LNCAP (cell line): ENCODE data around the gene EDN2.

ENCODE experiments used
- TF ChIP-seq, protein P1 (sequence below): fragments of 450-650 bp; IDR thresholded peaks from 2 replicates; pipeline ENCODE4 v1.5.1; 2017; ENCODE audit warnings: mild to moderate bottlenecking

Gene EDN2

DNA sequence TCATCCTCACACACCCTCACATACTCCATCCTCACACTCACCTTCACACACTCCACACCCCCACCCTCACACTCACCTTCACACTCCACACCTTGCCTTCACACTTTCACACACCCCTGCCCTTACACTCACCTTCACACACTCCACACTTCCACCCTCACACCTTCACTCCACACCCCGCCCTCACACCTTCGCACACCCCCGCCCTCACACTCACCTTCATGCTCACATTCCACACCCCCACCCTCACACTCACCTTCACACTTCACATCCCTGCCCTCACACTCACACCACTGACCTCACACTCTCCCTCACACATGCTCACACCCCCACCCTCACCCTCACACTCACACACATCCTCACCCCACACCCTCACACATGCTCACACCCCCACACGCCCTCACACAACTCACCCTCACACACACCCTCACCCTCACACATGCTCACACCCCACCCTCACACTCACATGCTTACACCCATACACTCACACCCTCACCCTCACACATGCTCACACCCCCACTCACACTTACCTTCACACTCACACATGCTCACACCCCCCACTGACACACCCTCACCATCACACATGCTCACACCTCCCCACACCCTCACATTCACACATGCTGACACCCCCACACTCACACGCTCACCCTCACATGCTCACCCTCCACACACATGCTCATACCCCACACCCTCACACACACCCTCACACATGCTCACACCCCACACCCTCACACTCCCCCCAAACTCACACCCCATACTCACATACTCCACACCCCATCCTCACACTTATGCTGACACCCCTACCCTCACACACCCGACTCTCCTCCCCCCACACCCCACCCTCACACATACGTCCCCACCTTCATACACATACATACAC, 44.5 kb upstream of the EDN2 start:
- TF ChIP-seq, protein P1, sequence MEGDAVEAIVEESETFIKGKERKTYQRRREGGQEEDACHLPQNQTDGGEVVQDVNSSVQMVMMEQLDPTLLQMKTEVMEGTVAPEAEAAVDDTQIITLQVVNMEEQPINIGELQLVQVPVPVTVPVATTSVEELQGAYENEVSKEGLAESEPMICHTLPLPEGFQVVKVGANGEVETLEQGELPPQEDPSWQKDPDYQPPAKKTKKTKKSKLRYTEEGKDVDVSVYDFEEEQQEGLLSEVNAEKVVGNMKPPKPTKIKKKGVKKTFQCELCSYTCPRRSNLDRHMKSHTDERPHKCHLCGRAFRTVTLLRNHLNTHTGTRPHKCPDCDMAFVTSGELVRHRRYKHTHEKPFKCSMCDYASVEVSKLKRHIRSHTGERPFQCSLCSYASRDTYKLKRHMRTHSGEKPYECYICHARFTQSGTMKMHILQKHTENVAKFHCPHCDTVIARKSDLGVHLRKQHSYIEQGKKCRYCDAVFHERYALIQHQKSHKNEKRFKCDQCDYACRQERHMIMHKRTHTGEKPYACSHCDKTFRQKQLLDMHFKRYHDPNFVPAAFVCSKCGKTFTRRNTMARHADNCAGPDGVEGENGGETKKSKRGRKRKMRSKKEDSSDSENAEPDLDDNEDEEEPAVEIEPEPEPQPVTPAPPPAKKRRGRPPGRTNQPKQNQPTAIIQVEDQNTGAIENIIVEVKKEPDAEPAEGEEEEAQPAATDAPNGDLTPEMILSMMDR, result no peak

DNA sequence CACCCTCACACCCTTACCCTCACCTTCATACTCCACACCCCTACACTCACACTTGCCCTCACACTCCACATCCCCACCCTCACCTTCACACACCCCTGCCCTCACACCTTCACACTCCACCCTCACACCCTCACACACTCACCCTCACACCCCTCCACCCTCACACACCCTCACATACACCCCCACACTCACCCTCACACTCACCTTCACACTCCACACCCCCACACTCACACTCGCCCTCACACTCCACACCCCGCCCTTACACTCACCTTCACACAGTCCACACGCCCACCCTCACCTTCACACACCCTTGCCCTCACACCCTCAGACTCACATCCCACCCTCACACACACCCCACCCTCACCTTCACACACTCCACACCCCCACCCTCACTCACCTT, 43.6 kb upstream of the EDN2 start:
- TF ChIP-seq, protein P1, result no peak

DNA sequence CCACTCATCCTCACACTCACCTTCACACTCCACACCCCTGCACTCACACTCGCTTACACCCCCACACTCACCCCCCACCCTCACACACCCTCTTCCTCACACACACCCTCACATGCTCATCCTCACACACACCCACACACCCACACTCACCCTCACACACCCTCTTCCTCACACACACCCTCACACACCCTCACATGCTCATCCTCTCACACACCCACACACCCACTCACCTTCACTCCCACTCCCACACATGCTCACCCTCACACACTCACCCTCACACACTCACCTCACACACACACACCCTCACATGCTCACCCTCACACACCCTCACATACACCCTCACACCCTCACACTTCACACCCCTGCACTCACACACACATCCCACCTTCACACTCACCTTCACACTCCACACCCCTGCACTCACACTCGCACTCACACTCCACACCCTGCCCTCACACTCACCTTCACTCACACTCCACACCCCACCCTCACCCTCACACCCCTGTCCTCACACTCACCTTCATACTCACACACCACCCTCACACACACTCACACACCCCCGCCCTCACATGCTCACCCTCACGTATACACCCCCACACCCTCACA, 42.6 kb upstream of the EDN2 start:
- TF ChIP-seq, protein P1, result no peak

DNA sequence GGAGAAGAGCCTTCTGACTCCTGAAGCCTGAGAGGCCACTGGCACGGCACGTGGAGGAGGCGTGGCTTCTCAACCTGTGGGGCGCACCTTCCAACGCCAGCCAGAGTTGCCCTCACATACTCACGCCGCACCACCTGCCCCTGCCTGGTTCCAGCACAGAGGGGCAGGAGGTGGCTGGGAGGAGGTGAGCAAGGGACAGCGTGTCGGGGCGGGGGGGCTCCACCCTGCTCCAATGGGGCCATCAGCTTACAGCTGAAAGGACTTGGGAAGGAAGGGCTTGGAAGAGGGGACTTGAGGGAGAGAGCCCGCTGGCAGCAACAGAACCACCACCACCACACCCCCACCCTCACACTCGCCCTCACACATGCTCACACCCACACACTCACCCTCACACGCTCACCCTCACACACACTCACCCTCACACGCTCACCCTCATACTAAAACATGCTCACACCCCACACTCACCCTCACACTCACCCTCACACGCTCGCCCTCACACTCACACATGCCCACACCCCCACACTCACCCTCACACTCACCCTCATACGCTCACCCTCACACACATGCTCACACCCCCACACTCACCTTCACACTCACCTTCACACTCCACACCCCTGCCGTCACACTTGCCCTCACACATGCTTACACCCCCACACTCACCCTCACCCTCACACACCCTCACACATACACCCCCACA, 41.6 kb upstream of the EDN2 start:
- TF ChIP-seq, protein P1, result no peak

DNA sequence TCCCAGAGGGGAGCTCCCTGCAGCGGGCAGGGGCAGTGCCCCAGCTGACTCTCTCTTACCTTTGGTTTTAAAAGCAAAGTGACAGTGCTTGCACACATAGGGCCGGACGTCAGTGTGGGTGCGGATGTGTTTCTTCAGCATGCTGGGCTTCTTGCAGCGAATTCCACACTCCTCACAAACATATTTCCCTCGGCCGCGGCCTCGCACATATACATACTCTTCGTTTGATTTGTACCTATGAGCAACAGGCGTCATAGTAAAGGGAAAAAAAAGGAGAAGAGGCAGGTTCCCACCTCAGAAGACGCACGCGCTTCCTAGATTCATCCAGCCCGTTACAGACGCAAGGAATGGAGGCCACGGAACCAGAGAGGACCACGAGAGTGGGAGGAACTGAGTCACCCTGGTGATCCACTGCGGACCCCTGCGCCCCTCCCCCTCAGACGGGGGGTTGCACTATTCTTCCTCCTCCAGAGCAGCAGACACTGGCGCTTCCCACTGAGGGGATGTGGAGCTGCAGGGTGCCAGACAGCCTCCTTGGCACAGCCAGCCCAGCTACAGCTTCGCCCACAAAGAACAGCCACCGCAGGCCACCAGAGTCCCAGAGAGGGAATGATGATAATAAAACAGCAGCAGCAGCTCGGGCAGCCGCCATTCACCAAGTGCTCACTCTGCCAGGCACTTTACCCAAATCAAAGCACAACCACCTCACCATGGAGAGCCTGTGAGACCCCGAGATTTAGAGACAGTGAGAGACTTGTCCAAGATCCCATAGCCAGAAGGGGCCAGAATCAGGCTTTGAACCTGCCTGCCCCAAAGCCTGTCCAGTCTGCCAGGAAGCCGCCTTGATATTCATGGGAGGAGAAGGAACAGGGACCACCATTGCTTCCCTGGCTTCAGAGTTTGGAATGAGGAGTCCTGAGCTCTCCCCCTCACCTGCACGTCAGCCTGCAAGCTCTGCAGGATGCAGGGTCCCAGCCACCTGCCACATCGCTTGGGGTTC, 40.5 kb upstream of the EDN2 start:
- TF ChIP-seq, protein P1, result no peak

DNA sequence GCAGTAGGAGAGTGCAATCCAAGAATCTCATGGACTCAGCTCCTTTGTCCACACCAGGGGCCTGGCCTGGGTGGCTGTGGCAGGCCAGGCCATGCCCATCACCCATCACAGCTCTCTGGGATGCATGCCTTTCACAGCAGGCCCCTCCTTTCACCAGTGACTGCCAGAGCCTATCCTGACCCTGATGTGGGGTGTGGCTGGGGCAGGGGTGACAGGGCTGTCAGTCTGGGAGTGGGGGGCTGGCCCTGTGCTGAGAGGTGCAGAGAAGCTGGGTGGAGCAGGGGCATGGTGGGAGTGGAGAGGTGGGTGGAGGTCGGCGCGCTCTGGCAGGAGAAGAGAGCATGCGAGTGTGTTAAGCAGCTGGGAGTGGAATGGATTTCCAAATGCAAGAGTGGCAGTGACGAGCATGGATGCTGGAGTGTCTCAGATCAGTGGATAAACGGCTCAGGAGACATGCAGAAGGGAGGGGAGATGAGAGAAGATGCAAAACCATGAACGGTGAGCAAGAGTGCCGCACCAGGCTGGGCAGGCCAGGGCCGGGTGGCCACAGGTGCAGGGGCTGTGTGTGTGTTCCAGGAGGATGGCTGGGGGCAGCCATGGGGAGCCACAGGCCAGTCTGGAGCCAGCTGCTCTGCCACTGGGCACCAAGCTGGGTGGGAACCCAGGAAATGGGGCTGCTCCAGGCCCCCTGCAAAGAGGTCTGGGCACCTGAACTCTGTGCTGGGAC, 39.6 kb upstream of the EDN2 start:
- TF ChIP-seq, protein P1, result no peak
